ENCODE measurements around the gene POLR3H. TPM values are rescaled to one million over a fixed set of nuclear protein-coding genes. Genes with fewer than 3 reads are reported as not detected.

Gene POLR3H
- polyA plus RNA-seq, 1 donor from 2014 or later, result 28.0 TPM

- TF ChIP-seq REST (IDR thresholded peaks at IDR 0.05; ENCODE audit: borderline replicate concordance) (no peak), EZH2 (IDR thresholded peaks at IDR 0.05; ENCODE audit: borderline replicate concordance, insufficient read depth, low read length, poor library complexity, severe bottlenecking) (no peak), RAD21 (conservative IDR thresholded peaks at IDR 0.05) (peak; percentile 49), POLR2AphosphoS5 (IDR thresholded peaks at IDR 0.05) (peak; percentile 94), SMC3 (conservative IDR thresholded peaks at IDR 0.05; ENCODE audit: poor library complexity) (peak; percentile 61), CTCF (IDR thresholded peaks at IDR 0.05; ENCODE audit: poor library complexity, severe bottlenecking) (peak; percentile 36), EP300 (conservative IDR thresholded peaks at IDR 0.05; ENCODE audit: poor library complexity, severe bottlenecking) (no peak), MXI1 (conservative IDR thresholded peaks at IDR 0.05; ENCODE audit: poor library complexity, severe bottlenecking) (peak; percentile 83), TAF1 (IDR thresholded peaks at IDR 0.05; ENCODE audit: low read depth) (peak; percentile 84)
- Histone ChIP-seq H3K27me3 (ENCODE audit: insufficient read depth, low read depth, low read length) (no peaks in the 10 kb centered on the region), H3K9ac (ENCODE audit: low read length) (peak within 1 kb of the TSS; percentile 89), H2AFZ (ENCODE audit: low read depth, low read length) (peak within 1 kb of the TSS; percentile 73), H3K27ac (ENCODE audit: low read length) (peak within 1 kb of the TSS; percentile 82), H3K9me3 (ENCODE audit: low read length) (no peaks in the 10 kb centered on the region), H3K79me2 (replicated peaks; ENCODE audit: insufficient read depth, low read length) (peaks cover 5% of the 10 kb centered on the region), H3K36me3 (ENCODE audit: insufficient read depth, low read length) (no peaks in the 10 kb centered on the region), H3K9me2 (ENCODE audit: insufficient read depth, low read length) (no peaks in the 10 kb centered on the region), H3K4me3 (ENCODE audit: low read length) (peak within 1 kb of the TSS; percentile 100), H3F3A (ENCODE audit: insufficient read depth, low read length, poor library complexity, severe bottlenecking) (no peaks in the 10 kb centered on the region), H3K4me2 (ENCODE audit: low read length) (peak within 1 kb of the TSS; percentile 94), H4K20me1 (ENCODE audit: insufficient read depth) (no peaks in the 10 kb centered on the region)
These were observed 45.3 kb upstream of the POLR3H start, which contains the start of gene PMM1 for GRCh38 chr22:41589391-41590241. TSS of gene PMM1 (minus strand) at chr22:41589840. CDS start at chr22:41589805, 35 bp downstream.

GRCh38 chr22:41587347-41587723 is 43.1 kb upstream of the POLR3H start:
- Histone ChIP-seq H3K27ac (ENCODE audit: low read length) (no peak overlapping the region), H3K4me3 (ENCODE audit: low read length) (no peak overlapping the region), H4K20me1 (ENCODE audit: insufficient read depth) (no peaks in the 10 kb centered on the region), H3K9me3 (ENCODE audit: low read length) (no peaks in the 10 kb centered on the region), H3K9ac (ENCODE audit: low read length) (no peak overlapping the region), H3K4me2 (ENCODE audit: low read length) (no peak overlapping the region), H3K27me3 (ENCODE audit: insufficient read depth, low read depth, low read length) (no peaks in the 10 kb centered on the region), H3K36me3 (ENCODE audit: insufficient read depth, low read length) (no peaks in the 10 kb centered on the region), H3K9me2 (ENCODE audit: insufficient read depth, low read length) (no peaks in the 10 kb centered on the region), H3F3A (ENCODE audit: insufficient read depth, low read length, poor library complexity, severe bottlenecking) (no peaks in the 10 kb centered on the region), H2AFZ (ENCODE audit: low read depth, low read length) (no peak overlapping the region), H3K79me2 (replicated peaks; ENCODE audit: insufficient read depth, low read length) (peaks cover 5% of the 10 kb centered on the region)
- TF ChIP-seq EP300 (conservative IDR thresholded peaks at IDR 0.05; ENCODE audit: poor library complexity, severe bottlenecking) (no peak), REST (IDR thresholded peaks at IDR 0.05; ENCODE audit: borderline replicate concordance) (no peak), TAF1 (IDR thresholded peaks at IDR 0.05; ENCODE audit: low read depth) (no peak), SMC3 (conservative IDR thresholded peaks at IDR 0.05; ENCODE audit: poor library complexity) (no peak), RAD21 (conservative IDR thresholded peaks at IDR 0.05) (no peak), CTCF (IDR thresholded peaks at IDR 0.05; ENCODE audit: poor library complexity, severe bottlenecking) (no peak), POLR2AphosphoS5 (IDR thresholded peaks at IDR 0.05) (no peak), MXI1 (conservative IDR thresholded peaks at IDR 0.05; ENCODE audit: poor library complexity, severe bottlenecking) (no peak), EZH2 (IDR thresholded peaks at IDR 0.05; ENCODE audit: borderline replicate concordance, insufficient read depth, low read length, poor library complexity, severe bottlenecking) (no peak)

Data from neural cell (in vitro differentiated cells).